ENCODE results near the gene CYP19A1.

The CYP19A1 gene

DNA sequence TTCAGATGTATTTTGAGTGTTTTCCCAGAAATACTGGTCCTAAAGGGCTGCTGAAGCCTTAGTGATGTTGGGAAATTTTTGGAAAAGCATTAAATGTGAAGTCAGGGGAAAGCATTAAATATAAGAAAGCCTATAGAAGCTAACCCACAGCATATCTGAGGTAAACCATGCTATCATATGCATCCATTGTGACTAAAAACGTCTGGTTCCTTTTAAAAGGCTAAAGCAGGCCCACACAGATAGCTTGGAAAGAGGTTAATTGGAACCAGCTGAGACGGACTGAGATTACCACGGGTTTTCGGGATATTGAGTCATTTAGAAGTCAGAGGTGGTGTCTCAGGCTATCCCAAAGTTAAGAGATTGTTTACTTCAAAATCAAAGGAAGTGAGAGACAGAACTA lies 78.2 kb downstream of the CYP19A1 start:
- DNase-seq (ENCODE audit: low read depth) = no peak

GRCh38 chr15:51255533-51255932 lies 82.9 kb downstream of the CYP19A1 start:
- DNase-seq (ENCODE audit: low read depth) = no peak

DNA sequence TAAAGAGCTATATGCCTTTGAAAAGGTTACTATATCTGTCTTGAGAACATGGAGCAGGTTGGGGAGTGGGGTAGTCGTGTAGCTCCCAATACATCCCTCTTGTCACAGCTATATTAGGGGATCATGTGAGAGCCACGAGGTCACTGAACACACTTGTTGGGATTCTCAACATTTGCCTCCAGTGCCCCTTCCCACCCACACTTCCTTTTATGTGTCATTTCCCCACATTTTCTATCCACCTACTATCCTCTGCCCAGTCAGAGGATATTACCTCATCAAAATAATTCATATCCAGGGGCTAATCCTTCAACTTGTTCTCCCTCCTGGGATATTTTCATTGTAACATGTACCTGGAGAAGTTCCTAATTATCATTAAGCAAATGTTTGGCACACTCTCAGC lies 85.0 kb downstream of the CYP19A1 start:
- DNase-seq (ENCODE audit: low read depth) = no peak

- DNase-seq (ENCODE audit: low read depth) = no peak
These were observed 85.7 kb downstream of the CYP19A1 start for GRCh38 chr15:51252671-51253070.

DNA sequence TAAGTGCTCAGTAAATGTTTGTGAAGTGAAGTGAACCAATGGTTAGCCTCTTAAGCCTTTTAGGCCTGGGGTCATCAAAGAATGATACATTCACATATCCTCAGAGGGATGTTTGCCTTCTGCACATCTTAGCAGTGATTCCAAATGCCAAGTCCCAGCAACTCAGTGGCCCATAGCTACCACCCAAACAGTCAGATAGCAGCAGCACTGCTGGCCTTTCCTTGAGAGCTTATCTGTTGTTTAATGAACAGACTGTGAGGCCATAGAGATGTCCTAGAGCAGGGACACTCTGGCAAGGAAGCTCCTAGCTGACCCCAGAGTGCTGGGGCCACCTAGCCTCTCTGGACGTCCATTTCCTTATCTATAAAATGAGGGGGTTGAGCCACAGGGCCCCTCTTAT lies 86.8 kb downstream of the CYP19A1 start:
- DNase-seq (ENCODE audit: low read depth) = no peak

GRCh38 chr15:51250217-51251011 lies 88.0 kb downstream of the CYP19A1 start:
- DNase-seq (ENCODE audit: low read depth) = no peak

GRCh38 chr15:51245628-51246027 lies 92.8 kb downstream of the CYP19A1 start:
- DNase-seq (ENCODE audit: low read depth) = no peak

DNA sequence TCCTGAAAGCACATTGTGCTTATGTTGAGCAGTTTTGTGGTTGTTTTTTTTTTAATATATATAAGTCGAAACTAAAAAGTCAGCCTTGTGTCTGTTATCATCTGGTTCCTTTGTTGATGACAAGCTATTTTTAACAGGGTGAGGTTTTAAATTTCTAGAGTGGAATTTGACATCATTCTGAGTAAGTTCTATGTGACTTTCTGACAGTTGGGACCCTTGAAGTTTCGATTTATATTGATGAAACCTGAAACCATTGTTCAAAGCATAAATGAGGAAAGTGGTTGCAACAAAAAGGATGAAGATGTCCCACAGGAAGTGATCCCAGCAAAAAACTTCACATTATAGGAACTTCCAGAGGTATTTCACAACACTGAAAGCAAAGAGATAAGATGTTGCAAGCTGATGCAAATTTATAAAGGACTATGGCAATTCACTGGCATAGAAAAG lies 94.0 kb downstream of the CYP19A1 start:
- no peak for DNase-seq (ENCODE audit: low read depth)

DNA sequence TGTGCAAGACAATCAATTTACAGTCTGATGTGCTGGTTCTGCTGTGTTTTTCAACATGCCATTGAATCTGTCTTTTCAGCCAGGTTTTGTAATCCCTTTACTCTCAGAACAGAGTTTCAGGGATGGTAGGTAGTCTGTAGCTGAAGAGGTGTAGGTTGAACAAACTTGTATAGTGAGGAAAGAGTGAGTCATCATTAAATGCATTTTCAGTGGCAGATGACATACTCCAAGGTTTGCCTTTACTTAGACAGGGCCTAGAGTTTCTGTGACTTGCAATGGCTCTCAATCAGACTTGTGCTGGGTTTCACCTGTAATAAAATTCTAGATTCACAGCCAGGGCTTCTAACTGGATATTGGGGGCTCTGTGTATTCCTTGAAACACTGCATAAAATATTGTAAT lies 94.6 kb downstream of the CYP19A1 start:
- no peak for DNase-seq (ENCODE audit: low read depth)

- no peak for DNase-seq (ENCODE audit: low read depth)
These were observed 98.3 kb downstream of the CYP19A1 start for GRCh38 chr15:51240066-51240465.

DNA sequence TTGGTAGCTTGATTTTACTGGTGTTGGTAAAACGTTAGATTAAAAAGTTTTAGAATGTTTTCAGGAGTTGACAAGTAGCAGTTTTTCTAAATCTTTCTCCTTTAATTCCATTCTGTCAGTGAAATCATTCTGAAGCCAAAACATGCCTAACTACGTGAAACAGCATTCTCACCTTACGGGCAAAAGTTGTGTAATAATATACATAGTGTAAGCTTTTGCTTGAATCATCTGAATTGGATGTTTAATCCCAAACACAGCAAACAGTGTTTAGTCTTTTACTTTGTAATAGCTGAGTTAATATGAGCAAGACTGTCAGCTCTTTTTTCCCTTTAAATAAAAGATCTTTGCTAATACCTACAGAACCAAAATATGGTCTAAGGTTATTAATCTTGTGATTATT lies 100.6 kb downstream of the CYP19A1 start:
- DNase-seq (ENCODE audit: low read depth) = no peak

DNA sequence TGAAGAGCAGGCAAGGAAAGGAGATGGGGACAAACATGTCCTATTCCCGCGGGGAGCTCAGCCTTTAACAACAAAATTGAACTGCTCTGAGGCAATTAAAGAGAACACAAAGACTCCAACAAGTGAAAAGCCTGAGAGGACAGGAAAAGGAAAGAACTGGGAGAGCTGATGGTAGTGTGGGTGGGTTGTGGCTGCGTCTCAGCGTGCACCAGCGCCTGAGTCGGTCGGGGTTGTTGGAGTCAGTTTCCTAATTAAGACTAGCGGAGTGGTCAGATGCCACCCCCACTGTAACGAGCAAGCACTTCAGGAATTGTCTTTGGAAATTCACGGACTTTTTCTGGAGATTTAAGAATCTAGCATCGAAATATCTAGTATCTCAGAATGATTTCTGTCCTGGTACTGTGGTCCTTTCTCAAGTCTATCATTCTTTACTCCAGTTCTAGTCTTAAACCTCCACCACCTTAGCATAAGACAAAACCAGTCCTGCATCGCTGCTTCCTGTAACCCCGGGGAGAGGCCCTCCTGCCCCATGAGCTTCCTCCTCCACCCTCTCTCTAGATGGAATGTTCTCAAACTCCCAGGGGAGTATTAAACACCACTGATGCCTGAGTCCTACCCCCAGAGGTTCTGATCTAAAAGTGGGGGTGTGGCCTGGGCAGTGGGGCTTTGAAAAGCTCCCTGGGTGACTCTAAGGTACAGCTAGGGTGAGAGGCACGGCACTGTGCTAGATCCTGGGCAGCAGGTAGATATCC lies 104.0 kb downstream of the CYP19A1 start:
- DNase-seq (ENCODE audit: low read depth) = no peak

GRCh38 chr15:51232581-51232980 lies 105.8 kb downstream of the CYP19A1 start:
- no peak for DNase-seq (ENCODE audit: low read depth)

GRCh38 chr15:51229907-51230330 lies 108.5 kb downstream of the CYP19A1 start:
- no peak for DNase-seq (ENCODE audit: low read depth)

DNA sequence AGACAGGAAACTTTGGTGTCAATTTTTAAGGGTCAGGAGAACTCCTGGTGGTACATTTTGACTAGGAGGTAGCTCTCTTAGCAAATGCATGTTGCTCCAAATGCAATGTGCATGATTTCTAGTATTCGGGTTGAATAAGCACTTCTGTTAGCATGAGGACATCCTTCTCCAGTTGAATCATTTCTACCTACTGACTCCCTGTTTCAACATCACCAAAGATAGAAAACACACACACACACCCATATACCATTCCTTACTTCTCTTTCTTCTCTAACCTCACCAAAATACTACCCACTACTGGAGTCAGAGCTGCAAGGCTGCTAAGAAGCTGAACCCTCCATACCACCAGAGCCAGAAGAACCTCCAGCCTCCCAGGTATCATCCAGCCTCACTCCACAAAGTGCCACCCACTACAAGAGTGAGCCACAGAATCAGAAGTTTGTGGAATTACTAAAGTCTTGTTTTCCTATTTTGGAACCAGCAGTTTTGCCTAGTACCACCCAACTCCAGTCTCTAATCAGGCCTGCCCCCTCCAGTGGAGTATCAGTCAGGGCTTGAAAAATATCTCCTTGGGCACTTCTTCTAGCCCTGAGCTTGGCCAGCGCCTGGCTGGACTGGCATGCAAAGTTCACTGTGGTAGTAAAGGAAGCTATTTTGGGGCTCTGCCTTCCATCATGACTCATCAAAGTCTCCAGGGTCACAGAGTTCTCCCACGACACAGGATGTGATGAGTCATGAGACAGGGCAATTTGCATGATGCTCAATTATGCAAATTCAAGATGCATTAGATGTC lies 110.3 kb downstream of the CYP19A1 start:
- no peak for DNase-seq (ENCODE audit: low read depth)

- DNase-seq (ENCODE audit: low read depth) = no peak
These were observed 111.7 kb downstream of the CYP19A1 start for GRCh38 chr15:51226576-51227210.

- no peak for DNase-seq (ENCODE audit: low read depth)
These were observed 114.0 kb downstream of the CYP19A1 start for GRCh38 chr15:51224428-51224827.

DNA sequence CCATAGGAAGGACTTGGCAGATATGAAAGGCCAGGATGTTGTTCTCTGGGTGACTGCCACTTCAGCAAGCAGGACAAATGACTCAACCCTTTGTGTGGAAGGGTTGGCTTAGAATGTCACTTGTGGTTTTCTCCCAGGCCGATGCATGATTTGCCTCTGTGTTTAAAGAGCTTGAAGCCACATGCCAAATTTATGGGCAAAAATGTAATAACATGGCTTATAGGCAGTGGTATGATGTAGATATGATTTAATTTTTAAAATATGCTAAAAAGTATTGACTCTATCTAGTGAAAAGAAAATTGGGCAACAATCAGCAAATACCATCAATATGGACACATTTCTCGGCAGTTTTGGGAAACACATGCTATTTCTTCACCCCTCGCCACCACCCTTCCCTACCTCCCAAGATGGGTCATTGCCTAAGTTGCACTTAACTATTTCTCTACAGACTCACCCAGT lies 114.6 kb downstream of the CYP19A1 start:
- no peak for DNase-seq (ENCODE audit: low read depth)

- DNase-seq (ENCODE audit: low read depth) = no peak
These were observed 120.0 kb downstream of the CYP19A1 start for GRCh38 chr15:51218299-51218938.

GRCh38 chr15:51212909-51213308 lies 125.5 kb downstream of the CYP19A1 start:
- no peak for DNase-seq (ENCODE audit: low read depth)

DNA sequence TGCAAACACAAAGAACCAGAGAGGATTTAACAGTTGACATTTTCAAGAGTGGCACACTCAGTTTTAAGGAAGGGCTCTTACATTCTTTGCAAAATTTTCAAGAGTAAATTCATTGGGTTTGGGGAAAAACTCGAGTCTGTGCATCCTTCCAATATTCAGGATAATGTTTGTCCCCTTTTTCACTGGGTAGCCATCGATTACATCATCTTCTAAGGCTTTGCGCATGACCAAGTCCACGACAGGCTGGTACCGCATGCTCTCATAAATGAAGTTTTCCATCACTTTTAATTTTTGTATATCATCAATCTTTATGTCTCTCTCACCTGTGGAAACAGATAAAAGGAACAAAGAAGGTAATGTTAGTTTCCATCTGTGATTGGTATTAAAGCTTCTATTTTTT lies 126.2 kb downstream of the CYP19A1 start:
- DNase-seq (ENCODE audit: low read depth) = no peak

Data from activated gamma-delta T cell treated with anti-CD3 and anti-CD28 coated beads, Interleukin-2, amount 50 U/mL, for 16 hours (primary cell).